OCI-LY7 (cell line): ENCODE data around the gene TMEM154. TPM values are rescaled to one million over a fixed set of nuclear protein-coding genes. Genes with fewer than 3 reads are reported as not detected.
A peak's percentile ranks its signal among the peaks of the same experiment; 100 is the strongest.

Source experiments
- BruUV-seq: library from RNA; stranded (reverse); fragments of 400-500 nt; replicated peaks from 2 replicates; lab custom pipeline; 2021; lab: Mats Ljungman, UMichigan
- CTCF ChIA-PET: fragments of 300-600 bp; sonication (Branson Sonifier 250); formaldehyde crosslinking; loops from one replicate; lab custom pipeline; 2022; ENCODE audit warnings: antibody characterized with exemption; ENCODE audit not compliant: unreplicated experiment; lab: Charles Lee
- POLR2A ChIA-PET: fragments of 300-600 bp; sonication (Branson Sonifier 250); formaldehyde crosslinking; loops from one replicate; lab custom pipeline; 2022; ENCODE audit warnings: antibody characterized with exemption; lab: Charles Lee
- DNase-seq: peaks from one replicate; pipeline ENCODE4 v3.0.0-alpha.2; 2015; ENCODE audit warnings: low spot score
- H2AFZ ChIP-seq: fragments of 200-600 bp; sonication (generic), shearing (Covaris generic); 2 replicates; pipeline ENCODE4 v1.6.1; 2014; ENCODE audit warnings: mild to moderate bottlenecking, antibody characterized with exemption, low read length, moderate library complexity
- H3K27ac ChIP-seq: fragments of 200-600 bp; sonication (generic); 2 replicates; pipeline ENCODE4 v1.5.1; 2014; ENCODE audit warnings: mixed run types, low read depth, mild to moderate bottlenecking, moderate library complexity, low read length, inconsistent platforms; ENCODE audit not compliant: poor library complexity, severe bottlenecking
- H3K36me3 ChIP-seq: fragments of 200-600 bp; sonication (generic); 2 replicates; pipeline ENCODE4 v1.6.1; 2014; ENCODE audit warnings: mild to moderate bottlenecking, antibody characterized with exemption, low read length, moderate library complexity, mixed read lengths; ENCODE audit not compliant: insufficient read depth
- H3K4me1 ChIP-seq: fragments of 200-600 bp; sonication (generic); 2 replicates; pipeline ENCODE4 v1.5.1; 2014; ENCODE audit warnings: mild to moderate bottlenecking, low read length; ENCODE audit not compliant: insufficient read depth, poor library complexity, severe bottlenecking
- H3K4me2 ChIP-seq: fragments of 200-600 bp; sonication (generic); 2 replicates; pipeline ENCODE4 v1.6.1; 2014; ENCODE audit warnings: mild to moderate bottlenecking, low read length
- H3K4me3 ChIP-seq: fragments of 200-600 bp; sonication (generic); 2 replicates; pipeline ENCODE4 v1.5.1; 2014; ENCODE audit warnings: mild to moderate bottlenecking, low read depth, low read length; ENCODE audit not compliant: poor library complexity, severe bottlenecking
- H3K79me2 ChIP-seq: fragments of 200-600 bp; sonication (generic); 2 replicates; pipeline ENCODE4 v1.6.1; 2016; ENCODE audit warnings: low read depth, mild to moderate bottlenecking, low read length, moderate library complexity, mixed read lengths; ENCODE audit not compliant: insufficient read depth
- H3K9me2 ChIP-seq: fragments of 200-600 bp; sonication (generic); 2 replicates; pipeline ENCODE4 v1.6.1; 2016; ENCODE audit warnings: mild to moderate bottlenecking, low read length, mixed read lengths; ENCODE audit not compliant: insufficient read depth
- H3K9me3 ChIP-seq: fragments of 200-600 bp; sonication (generic); 2 replicates; pipeline ENCODE4 v1.6.1; 2014; ENCODE audit warnings: mild to moderate bottlenecking, mixed run types, low read length, mixed read lengths
- H4K20me1 ChIP-seq: fragments of 200-600 bp; sonication (generic); 2 replicates; pipeline ENCODE4 v1.6.1; 2014; ENCODE audit warnings: mild to moderate bottlenecking, antibody characterized with exemption, low read length, moderate library complexity, mixed read lengths; ENCODE audit not compliant: insufficient read depth
- CTCF ChIP-seq: fragments of 200-600 bp; sonication (generic); conservative IDR thresholded peaks from 2 replicates; pipeline ENCODE4 v1.5.1; 2014; ENCODE audit warnings: mild to moderate bottlenecking, antibody characterized with exemption, low read length, moderate library complexity, mixed read lengths
- EZH2phosphoT487 ChIP-seq: fragments of 200-600 bp; sonication (generic); IDR thresholded peaks from 2 replicates; pipeline ENCODE4 v1.6.1; 2018; ENCODE audit warnings: low read depth, borderline replicate concordance, mild to moderate bottlenecking, mixed run types, antibody characterized with exemption, low read length, moderate library complexity, mixed read lengths
- intact Hi-C: fragments of 100-400 bp; cut with micrococcal nuclease; formaldehyde crosslinking; loops from one replicate; pipeline ENCODE4 v1.10.0; 2022; ENCODE audit not compliant: unreplicated experiment
- total RNA-seq, 2 experiments: library from RNA; depleted of rRNA in 1 of 2; stranded (reverse); fragments of >200 nt in 1 of 2; shearing (Covaris generic) in 1 of 2; gene quantifications; 2 replicates each; pipeline ENCODE4 v1.2.3, GENCODE V29; 2014 to 2022

The TMEM154 gene
- total RNA-seq, 2 experiments from 2014 or later: 17.6 to 59.6 TPM

DNA sequence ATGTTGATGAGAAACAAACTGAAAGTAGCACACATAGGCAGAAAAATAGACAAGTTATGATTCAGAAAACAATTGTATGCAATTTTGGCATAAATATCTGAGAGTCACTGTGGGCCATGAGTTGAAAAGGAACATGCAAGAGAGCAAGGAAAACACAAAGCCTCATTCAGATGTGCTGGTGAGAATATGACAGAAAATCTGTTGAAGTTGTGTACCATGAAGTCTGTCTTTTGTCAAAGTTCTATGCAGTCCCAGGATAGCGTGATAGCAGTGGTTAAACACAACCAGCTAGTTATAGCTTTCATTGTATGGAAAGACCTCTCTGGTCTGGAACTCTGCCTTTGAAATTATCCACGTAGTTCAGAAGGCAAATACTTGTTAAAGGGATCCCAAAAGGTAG is 53.0 kb downstream of the TMEM154 start:
- CTCF ChIA-PET: no interaction called here
- H3K36me3 ChIP-seq: peaks cover 27% of the 10 kb centered on the region
- intact Hi-C loops: no loop called here
- H3K9me2 ChIP-seq: no peaks in the 10 kb centered on the region
- H3K79me2 ChIP-seq: no peaks in the 10 kb centered on the region
- no peak for DNase-seq
- no peak for TF ChIP-seq EZH2phosphoT487
- no peak for TF ChIP-seq CTCF
- no peak overlapping the region for H3K4me2 ChIP-seq
- no peak overlapping the region for H2AFZ ChIP-seq
- no peaks in the 10 kb centered on the region for H4K20me1 ChIP-seq
- no peak overlapping the region for H3K27ac ChIP-seq
- POLR2A ChIA-PET: interaction anchor here (0.6 to 1.2 kb wide), 3 partner anchors 8 to 113 kb away, joined by 3 to 4 read pairs (median 3); no protein-coding TSS in a partner anchor
- no peaks in the 10 kb centered on the region for H3K9me3 ChIP-seq
- H3K4me1 ChIP-seq: no peaks in the 10 kb centered on the region
- no peak overlapping the region for H3K4me3 ChIP-seq
- TSS peak; percentile 15 for BruUV-seq

GRCh38 chr4:152620915-152621314 is 58.9 kb downstream of the TMEM154 start:
- Histone ChIP-seq H3K4me2 (no peak overlapping the region), H3K4me1 (no peaks in the 10 kb centered on the region), H3K79me2 (no peaks in the 10 kb centered on the region), H3K9me3 (no peaks in the 10 kb centered on the region), H3K27ac (no peak overlapping the region), H4K20me1 (no peaks in the 10 kb centered on the region), H3K4me3 (no peak overlapping the region), H3K36me3 (no peaks in the 10 kb centered on the region), H2AFZ (no peak overlapping the region), H3K9me2 (no peaks in the 10 kb centered on the region)
- intact Hi-C loops: no loop called here
- ChIA-PET CTCF (no interaction called here), POLR2A (interaction anchor here (0.8 to 1.4 kb wide), 2 partner anchors 11 to 14 kb away, joined by 3 to 6 read pairs; no protein-coding TSS in a partner anchor)
- no TSS peak for BruUV-seq
- TF ChIP-seq EZH2phosphoT487: no peak
- TF ChIP-seq CTCF: no peak
- no peak for DNase-seq

GRCh38 chr4:152620218-152620617 is 59.6 kb downstream of the TMEM154 start:
- H3K27ac ChIP-seq: no peak overlapping the region
- H3K4me3 ChIP-seq: no peak overlapping the region
- POLR2A ChIA-PET: interaction anchor here (1.0 kb wide), 1 partner anchor 11 kb away, joined by 3 read pairs; no protein-coding TSS in a partner anchor
- no peak overlapping the region for H3K4me2 ChIP-seq
- BruUV-seq: no TSS peak
- H3K4me1 ChIP-seq: no peaks in the 10 kb centered on the region
- H3K36me3 ChIP-seq: no peaks in the 10 kb centered on the region
- no peak for TF ChIP-seq EZH2phosphoT487
- TF ChIP-seq CTCF: no peak
- intact Hi-C loops: no loop called here
- no peaks in the 10 kb centered on the region for H3K9me2 ChIP-seq
- no peaks in the 10 kb centered on the region for H3K9me3 ChIP-seq
- no peaks in the 10 kb centered on the region for H4K20me1 ChIP-seq
- DNase-seq: no peak
- CTCF ChIA-PET: no interaction called here
- no peak overlapping the region for H2AFZ ChIP-seq
- no peaks in the 10 kb centered on the region for H3K79me2 ChIP-seq
